BE2C (cell line): ENCODE measurements around the gene DPH2.

Source experiments
- DNase-seq: peaks from one replicate; pipeline ENCODE4 v3.0.0-alpha.2; 2020
- H3K27me3 ChIP-seq: fragments of 250-450 bp; sonication (Bioruptor Pico); 2 replicates; pipeline ENCODE4 v1.5.1; 2020; ENCODE audit warnings: mild to moderate bottlenecking
- H3K36me3 ChIP-seq: fragments of 250-450 bp; sonication (Bioruptor Pico); 2 replicates; pipeline ENCODE4 v1.5.1; 2020; ENCODE audit warnings: mild to moderate bottlenecking
- H3K4me1 ChIP-seq: fragments of 250-450 bp; sonication (Bioruptor Pico); 2 replicates; pipeline ENCODE4 v1.5.1; 2020
- H3K4me3 ChIP-seq: 2 replicates; pipeline ENCODE4 v1.5.1; 2011; ENCODE audit warnings: low read depth, low read length
- H3K9me3 ChIP-seq: fragments of 250-450 bp; sonication (Bioruptor Pico); 2 replicates; pipeline ENCODE4 v1.5.1; 2020
- CTCF ChIP-seq: IDR thresholded peaks from 2 replicates; pipeline ENCODE4 v1.5.1; 2012; ENCODE audit warnings: mild to moderate bottlenecking, low read depth, low read length

The DPH2 gene

GRCh38 chr1:43935711-43936427 lies 33.9 kb upstream of the DPH2 start:
- no peaks in the 10 kb centered on the region for H3K36me3 ChIP-seq
- no peaks in the 10 kb centered on the region for H3K9me3 ChIP-seq
- no peaks in the 10 kb centered on the region for H3K27me3 ChIP-seq
- no peaks in the 10 kb centered on the region for H3K4me1 ChIP-seq
- no peak for TF ChIP-seq CTCF
- H3K4me3 ChIP-seq, result peak overlapping the region; percentile 24
- no peak for DNase-seq

GRCh38 chr1:43936431-43937151 lies 33.2 kb upstream of the DPH2 start:
- H3K9me3 ChIP-seq, result no peaks in the 10 kb centered on the region
- no peaks in the 10 kb centered on the region for H3K36me3 ChIP-seq
- H3K4me1 ChIP-seq, result no peaks in the 10 kb centered on the region
- peak overlapping the region; percentile 40 for H3K4me3 ChIP-seq
- H3K27me3 ChIP-seq, result no peaks in the 10 kb centered on the region
- peak; percentile 15; the same call in 1 of the 2 replicates for TF ChIP-seq CTCF
- DNase-seq, result peak; percentile 55

DNA sequence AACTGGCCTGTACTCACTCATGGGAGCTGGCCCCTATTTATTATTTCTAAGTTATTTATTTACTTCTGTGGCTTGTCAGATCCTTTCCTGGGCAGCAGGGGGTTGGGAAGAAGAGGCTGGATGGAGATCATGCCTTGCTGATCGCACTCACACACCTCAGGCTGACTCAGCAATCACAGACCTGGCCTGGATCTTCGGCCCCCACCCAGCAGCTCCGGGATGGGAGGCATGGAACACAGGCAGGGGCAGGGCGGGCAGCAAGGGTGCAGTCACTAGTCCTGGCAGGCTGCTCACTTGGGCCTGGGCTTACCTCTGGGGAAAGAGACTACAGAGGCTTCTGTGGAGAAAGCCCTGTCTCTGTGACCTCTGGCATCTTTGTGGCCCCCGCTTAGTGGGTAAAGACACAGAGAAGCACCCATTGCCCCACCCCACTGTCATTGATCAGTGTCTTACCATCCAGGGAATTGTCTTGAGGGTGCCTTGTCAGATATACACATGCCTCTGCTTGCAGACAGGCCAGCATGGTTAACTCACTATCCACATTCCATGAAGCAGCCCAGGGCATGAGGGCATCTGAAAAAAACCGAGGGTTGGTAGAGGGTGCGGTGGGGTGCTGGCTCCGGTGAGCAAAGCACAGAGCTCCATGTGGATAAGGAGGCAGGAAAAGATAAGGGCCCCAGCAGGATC lies 32.5 kb upstream of the DPH2 start:
- no peak for DNase-seq
- Histone ChIP-seq H3K36me3 (no peaks in the 10 kb centered on the region), H3K4me3 (no peak overlapping the region), H3K27me3 (no peaks in the 10 kb centered on the region), H3K9me3 (no peaks in the 10 kb centered on the region), H3K4me1 (no peaks in the 10 kb centered on the region)
- TF ChIP-seq CTCF, result no peak

DNA sequence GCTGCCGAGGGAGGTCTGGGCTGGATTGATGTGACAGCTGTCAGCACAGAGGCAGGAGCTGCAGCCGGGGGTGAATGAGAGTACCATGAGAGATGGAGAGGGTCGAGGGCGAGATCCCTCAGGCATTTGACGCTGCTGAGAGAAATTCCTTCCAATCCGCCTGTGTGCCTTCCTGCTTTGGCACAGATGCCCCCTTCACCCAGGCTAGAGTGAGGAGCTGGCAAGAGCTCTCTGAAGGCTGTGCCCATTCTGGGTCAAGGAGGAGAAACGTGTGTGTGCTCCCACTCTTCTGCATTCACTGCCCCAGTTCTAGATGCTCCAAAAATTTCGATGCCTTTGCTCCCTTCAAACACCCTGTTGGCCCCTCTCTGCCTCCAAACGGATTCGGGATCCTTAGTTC lies 31.4 kb upstream of the DPH2 start:
- no peak for TF ChIP-seq CTCF
- H3K27me3 ChIP-seq, result no peaks in the 10 kb centered on the region
- no peaks in the 10 kb centered on the region for H3K4me1 ChIP-seq
- no peak overlapping the region for H3K4me3 ChIP-seq
- no peaks in the 10 kb centered on the region for H3K36me3 ChIP-seq
- H3K9me3 ChIP-seq, result no peaks in the 10 kb centered on the region
- DNase-seq, result no peak

DNA sequence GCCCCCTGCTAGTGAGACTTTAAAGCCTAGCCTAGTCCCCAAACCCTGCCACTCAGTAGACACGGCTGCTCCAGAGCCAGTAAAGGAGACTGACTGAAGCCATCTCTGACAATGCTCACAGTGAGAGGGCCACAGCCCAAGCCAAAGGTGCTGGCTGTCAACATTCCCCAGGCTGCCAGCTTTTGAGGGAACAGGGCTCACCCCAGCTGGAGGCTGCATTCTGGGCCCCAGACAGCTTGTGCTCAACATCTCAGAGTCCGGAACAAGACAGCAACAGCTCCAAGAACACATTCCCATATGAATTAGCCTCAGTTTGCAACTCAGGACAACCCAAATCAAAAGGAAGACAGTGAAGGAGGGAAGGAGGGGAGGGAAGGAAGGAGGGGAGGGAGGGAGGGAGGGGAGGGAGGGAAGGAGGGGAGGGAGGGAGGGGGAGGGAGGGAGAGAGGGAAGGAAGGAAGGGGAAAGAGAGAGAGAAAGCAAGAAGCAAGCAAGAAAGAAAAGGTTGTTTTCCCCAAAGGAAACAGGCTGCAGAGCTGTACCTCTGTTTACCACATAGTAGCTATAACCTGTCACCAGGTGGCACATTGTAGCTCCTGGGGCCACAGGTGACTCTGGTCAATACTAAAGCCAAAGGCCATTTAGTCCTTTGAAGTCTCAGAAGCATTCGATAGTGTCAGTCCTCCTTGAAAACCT lies 30.8 kb upstream of the DPH2 start:
- TF ChIP-seq CTCF, result no peak
- H3K36me3 ChIP-seq, result no peaks in the 10 kb centered on the region
- no peaks in the 10 kb centered on the region for H3K27me3 ChIP-seq
- H3K4me3 ChIP-seq, result no peak overlapping the region
- H3K4me1 ChIP-seq, result no peaks in the 10 kb centered on the region
- H3K9me3 ChIP-seq, result no peaks in the 10 kb centered on the region
- DNase-seq, result no peak
